Measurements from ENCODE around the gene UBE2G1. TPM values are rescaled to one million over a fixed set of nuclear protein-coding genes. Genes with fewer than 3 reads are reported as not detected.

UBE2G1 gene
- total and polyA plus RNA-seq, 10 of the 15 experiments (the other 5 are each of a cell fraction or from before 2014, with no cell fraction given), result 24.4 to 139 (median 77.4) TPM

- TF ChIP-seq KLF5 (IDR thresholded peaks at IDR 0.05; ENCODE audit: partially characterized antibody) (no peak), PRDM15 (CRISPR knock-in tag; IDR thresholded peaks at IDR 0.05) (no peak), ZZZ3 (IDR thresholded peaks at IDR 0.05; ENCODE audit: control insufficient read depth, insufficient read length, low read depth) (no peak), ZNF274 (IDR thresholded peaks at IDR 0.05; ENCODE audit: insufficient read depth, insufficient read length) (no peak), CHD2 (IDR thresholded peaks at IDR 0.05; ENCODE audit: borderline replicate concordance, low read depth, low read length) (peak; percentile 100), ZBTB33 (IDR thresholded peaks at IDR 0.05) (no peak), MYC (IDR thresholded peaks at IDR 0.05; ENCODE audit: insufficient read depth, insufficient read length, insufficient replicate concordance, low read length, severe bottlenecking) (no peak), NFYB (IDR thresholded peaks at IDR 0.05; ENCODE audit: insufficient read depth, low read depth, low read length) (no peak), POLR2AphosphoS5 (IDR thresholded peaks at IDR 0.05; ENCODE audit: low read length) (peak; percentile 85), PAX8 (IDR thresholded peaks at IDR 0.05) (no peak), E4F1 (IDR thresholded peaks at IDR 0.05; ENCODE audit: borderline replicate concordance, partially characterized antibody) (no peak), ELK1 (IDR thresholded peaks at IDR 0.05; ENCODE audit: low read depth, low read length) (no peak), NR2C2 (IDR thresholded peaks at IDR 0.05; ENCODE audit: borderline replicate concordance, control insufficient read depth, insufficient read length, low read depth) (no peak), BACH1 (IDR thresholded peaks at IDR 0.05; ENCODE audit: borderline replicate concordance) (peak; percentile 76; the same call in 1 of the 2 replicates), E2F8 (IDR thresholded peaks at IDR 0.05; ENCODE audit: low read depth, partially characterized antibody) (peak; percentile 53)
These were observed 102.9 kb downstream of the UBE2G1 start, which contains the start of gene ANKFY1 (continued) for GRCh38 chr17:4263282-4264215.
